Measurements from ENCODE around the gene LBP. TPM values are rescaled to one million over a fixed set of nuclear protein-coding genes. Genes with fewer than 3 reads are reported as not detected.
A peak's percentile ranks its signal among the peaks of the same experiment; 100 is the strongest.
"Not testable (repeated sequence)": the region's sequence is repeated elsewhere in the genome, so short reads cannot be mapped to it uniquely, and the experiment has no call there.

The LBP gene
- total RNA-seq, 1 donor from 2014 or later, result not detected

- peak; percentile 67 for TF ChIP-seq CTCF (conservative IDR thresholded peaks at IDR 0.05)
- H3K27ac Mint-ChIP-seq (ENCODE audit: unreplicated experiment), result no peak overlapping the region
- H3K27me3 Mint-ChIP-seq (ENCODE audit: low read depth), result no peaks in the 10 kb centered on the region
- peaks cover 20% of the 10 kb centered on the region for H3K4me1 Mint-ChIP-seq
- peak; percentile 44 for DNase-seq (ENCODE audit: low read depth, low spot score)
- H3K9me3 Mint-ChIP-seq, result peaks cover 6% of the 10 kb centered on the region
- no peaks in the 10 kb centered on the region for H3K36me3 Mint-ChIP-seq (ENCODE audit: low read depth)
- H3K4me3 Mint-ChIP-seq, result no peak overlapping the region
Observed at GRCh38 chr20:38337561-38338140, 8.6 kb upstream of the LBP start.

DNA sequence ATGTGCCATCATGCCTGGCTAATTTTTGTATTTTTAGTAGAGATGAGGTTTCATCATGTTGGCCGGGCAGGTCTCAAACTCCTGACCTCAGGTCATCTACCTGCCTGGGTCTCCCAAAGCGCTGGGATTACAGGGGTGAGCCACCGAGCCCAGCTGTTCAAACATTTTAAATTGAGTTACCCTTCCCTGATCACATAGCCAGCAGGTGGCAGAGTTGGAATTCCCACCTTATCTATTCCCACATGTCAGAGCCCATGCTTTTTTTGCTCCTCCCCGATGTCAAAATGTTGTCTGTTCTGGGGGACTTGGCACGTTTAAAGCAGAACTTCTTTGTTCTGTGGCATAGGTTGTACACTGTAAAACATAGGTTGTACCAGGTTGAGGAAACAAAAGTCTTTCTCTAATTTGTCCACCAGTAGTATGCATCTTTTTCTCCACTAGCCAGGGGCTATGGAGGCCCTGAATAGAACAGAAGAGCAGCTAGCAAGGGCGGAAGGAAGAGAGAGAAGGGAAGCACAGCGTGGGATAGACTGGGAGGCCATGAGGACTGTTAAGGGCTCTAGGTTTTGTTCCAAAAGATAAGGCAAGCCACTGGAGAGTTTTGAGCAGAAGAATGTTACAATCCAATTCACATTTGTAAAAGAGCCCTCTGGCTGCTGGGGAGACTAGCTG is 7.3 kb upstream of the LBP start:
- peak; percentile 50 for TF ChIP-seq CTCF (conservative IDR thresholded peaks at IDR 0.05)
- H3K9me3 Mint-ChIP-seq, result peaks cover 6% of the 10 kb centered on the region
- H3K4me3 Mint-ChIP-seq, result no peak overlapping the region
- no peak overlapping the region for H3K27ac Mint-ChIP-seq (ENCODE audit: unreplicated experiment)
- peaks cover 29% of the 10 kb centered on the region for H3K4me1 Mint-ChIP-seq
- DNase-seq (ENCODE audit: low read depth, low spot score), result no peak
- H3K36me3 Mint-ChIP-seq (ENCODE audit: low read depth), result no peaks in the 10 kb centered on the region
- no peaks in the 10 kb centered on the region for H3K27me3 Mint-ChIP-seq (ENCODE audit: low read depth)

GRCh38 chr20:38339521-38339896 is 6.8 kb upstream of the LBP start:
- H3K36me3 Mint-ChIP-seq (ENCODE audit: low read depth); H3K9me3 Mint-ChIP-seq; H3K27ac Mint-ChIP-seq (ENCODE audit: unreplicated experiment); H3K27me3 Mint-ChIP-seq (ENCODE audit: low read depth); DNase-seq (ENCODE audit: low read depth, low spot score); H3K4me3 Mint-ChIP-seq: not testable (repeated sequence)
- peaks cover 29% of the 10 kb centered on the region for H3K4me1 Mint-ChIP-seq

DNA sequence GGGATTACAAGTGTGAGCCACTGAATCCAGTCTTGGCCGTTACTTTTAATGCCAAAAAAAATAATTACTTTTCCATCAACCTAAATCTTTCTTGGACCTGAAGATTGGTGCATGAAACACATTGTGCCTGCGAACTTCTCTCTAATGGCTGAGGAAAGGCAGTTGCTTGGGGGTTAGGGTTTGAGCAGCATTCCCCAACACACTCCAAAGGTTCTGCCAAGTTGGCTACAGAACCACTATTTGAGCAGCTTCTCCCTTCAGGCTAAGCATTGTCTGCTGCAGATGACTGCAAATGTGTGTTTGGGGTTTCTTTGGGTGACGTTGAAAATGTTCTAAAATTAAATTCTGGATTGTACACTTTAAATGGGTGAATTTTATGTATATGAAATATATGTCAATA is 6.3 kb upstream of the LBP start:
- TF ChIP-seq CTCF (conservative IDR thresholded peaks at IDR 0.05), result no peak
- no peak overlapping the region for H3K4me3 Mint-ChIP-seq
- no peak for DNase-seq (ENCODE audit: low read depth, low spot score)
- no peaks in the 10 kb centered on the region for H3K27me3 Mint-ChIP-seq (ENCODE audit: low read depth)
- H3K36me3 Mint-ChIP-seq (ENCODE audit: low read depth), result no peaks in the 10 kb centered on the region
- H3K9me3 Mint-ChIP-seq, result peaks cover 6% of the 10 kb centered on the region
- H3K4me1 Mint-ChIP-seq, result peaks cover 29% of the 10 kb centered on the region
- no peak overlapping the region for H3K27ac Mint-ChIP-seq (ENCODE audit: unreplicated experiment)

DNA sequence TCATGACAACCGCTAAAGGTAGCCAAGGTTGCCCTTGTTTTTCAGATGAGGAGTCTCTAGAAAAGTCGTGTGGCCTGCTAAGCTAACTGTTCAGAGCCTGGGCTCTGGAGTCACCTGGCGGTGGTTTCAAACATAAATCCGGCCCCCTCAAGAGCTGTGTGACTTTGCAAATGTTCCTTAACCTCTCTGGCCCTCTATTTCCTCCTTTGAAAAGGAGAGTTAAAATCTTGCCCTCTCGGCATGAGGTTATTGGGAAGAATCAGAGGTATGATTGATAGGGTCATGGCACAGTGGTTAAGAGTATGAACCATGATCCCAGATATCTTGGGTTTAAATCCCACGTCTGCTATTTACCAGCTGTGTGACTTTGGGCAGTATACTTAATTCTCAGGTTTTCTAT is 5.6 kb upstream of the LBP start:
- no peak for TF ChIP-seq CTCF (conservative IDR thresholded peaks at IDR 0.05)
- Mint-ChIP-seq H3K4me3 (no peak overlapping the region), H3K36me3 (ENCODE audit: low read depth) (no peaks in the 10 kb centered on the region), H3K9me3 (peaks cover 6% of the 10 kb centered on the region), H3K4me1 (peaks cover 29% of the 10 kb centered on the region), H3K27me3 (ENCODE audit: low read depth) (no peaks in the 10 kb centered on the region), H3K27ac (ENCODE audit: unreplicated experiment) (no peak overlapping the region)
- no peak for DNase-seq (ENCODE audit: low read depth, low spot score)

GRCh38 chr20:38342216-38342615 is 4.1 kb upstream of the LBP start:
- Mint-ChIP-seq H3K36me3 (ENCODE audit: low read depth) (no peaks in the 10 kb centered on the region), H3K27me3 (ENCODE audit: low read depth) (no peaks in the 10 kb centered on the region), H3K27ac (ENCODE audit: unreplicated experiment) (peak overlapping the region; percentile 0), H3K4me1 (peaks cover 21% of the 10 kb centered on the region), H3K4me3 (no peak overlapping the region), H3K9me3 (peaks cover 6% of the 10 kb centered on the region)
- no peak for TF ChIP-seq CTCF (conservative IDR thresholded peaks at IDR 0.05)
- DNase-seq (ENCODE audit: low read depth, low spot score), result no peak
